CD14-positive monocyte (primary cell): Measurements from ENCODE around the gene RNF5. TPM values are rescaled to one million over a fixed set of nuclear protein-coding genes. Genes with fewer than 3 reads are reported as not detected.
"Not testable (repeated sequence)": the region's sequence is repeated elsewhere in the genome, so short reads cannot be mapped to it uniquely, and the experiment has no call there.

ENCODE experiments used
- DNase-seq, 3 donors: peaks; one replicate each; pipeline ENCODE4 v3.0.0-alpha.2; 2011 to 2022
- H2AFZ ChIP-seq: 2 replicates; pipeline ENCODE4 v1.6.0; 2012; ENCODE audit warnings: mild to moderate bottlenecking, low read depth, low read length, inconsistent platforms; ENCODE audit not compliant: insufficient read depth, poor library complexity, severe bottlenecking
- H3K27ac ChIP-seq, 2 donors: 1 replicate in 1 of 2; 2 replicates in 1 of 2; pipeline ENCODE4 v1.5.1; 2012 to 2013; ENCODE audit warnings: low read length in 2 of 2, control low read depth in 1 of 2, inconsistent platforms in 1 of 2, low read depth in 1 of 2, mild to moderate bottlenecking in 1 of 2
- H3K27me3 ChIP-seq, 2 donors: one replicate each; pipeline versions ENCODE4 v1.6.0 to v1.6.1; 2011 to 2013; ENCODE audit warnings: low read length in 2 of 2; ENCODE audit not compliant: control insufficient read depth in 2 of 2, insufficient read depth in 2 of 2
- H3K36me3 ChIP-seq, 2 donors: replicated peaks in 1 of 2; 1 replicate in 1 of 2; 2 replicates in 1 of 2; pipeline versions ENCODE4 v1.5.1 to v1.6.1; 2012 to 2013; ENCODE audit warnings: low read length in 2 of 2, control low read depth in 1 of 2, inconsistent platforms in 1 of 2, mild to moderate bottlenecking in 1 of 2; ENCODE audit not compliant: insufficient read depth in 2 of 2, control insufficient read depth in 1 of 2
- H3K4me1 ChIP-seq, 2 donors: 1 replicate in 1 of 2; 2 replicates in 1 of 2; pipeline versions ENCODE4 v1.5.1 to v1.6.1; 2012 to 2013; ENCODE audit warnings: low read length in 2 of 2, control low read depth in 1 of 2, inconsistent platforms in 1 of 2, mild to moderate bottlenecking in 1 of 2, moderate library complexity in 1 of 2; ENCODE audit not compliant: insufficient read depth in 2 of 2, control insufficient read depth in 1 of 2
- H3K4me2 ChIP-seq: replicated peaks from 2 replicates; pipeline ENCODE3; 2012; ENCODE audit warnings: low read length, moderate library complexity, mild to moderate bottlenecking; ENCODE audit not compliant: poor library complexity, severe bottlenecking; ENCODE audit errors: extremely low read depth
- H3K4me3 ChIP-seq, 3 experiments: fragments of 200-600 bp in 1 of 3; sonication (generic) in 1 of 3; replicated peaks in 1 of 3; 1 replicate in 2 of 3; 2 replicates in 1 of 3; pipeline ENCODE4 v1.5.1; 2011 to 2013; ENCODE audit warnings: low read length in 3 of 3, mild to moderate bottlenecking in 3 of 3, control low read depth in 2 of 3, low read depth in 2 of 3, inconsistent platforms in 1 of 3, moderate library complexity in 1 of 3
- H3K79me2 ChIP-seq: 2 replicates; pipeline ENCODE4 v1.6.0; 2012; ENCODE audit warnings: mild to moderate bottlenecking, control low read depth, inconsistent platforms, low read length, moderate library complexity; ENCODE audit not compliant: insufficient read depth
- H3K9ac ChIP-seq: 2 replicates; pipeline ENCODE4 v1.6.0; 2017; ENCODE audit warnings: low read length, mild to moderate bottlenecking; ENCODE audit not compliant: insufficient read depth, poor library complexity, severe bottlenecking
- H3K9me3 ChIP-seq, 2 donors: replicated peaks in 1 of 2; 1 replicate in 1 of 2; 2 replicates in 1 of 2; pipeline versions ENCODE4 v1.5.1 to v1.6.1; 2012 to 2013; ENCODE audit warnings: low read length in 2 of 2, control low read depth in 1 of 2; ENCODE audit not compliant: control insufficient read depth in 1 of 2, insufficient read depth in 1 of 2
- H4K20me1 ChIP-seq: 2 replicates; pipeline ENCODE4 v1.6.0; 2012; ENCODE audit warnings: mild to moderate bottlenecking, low read length, control low read depth, moderate library complexity; ENCODE audit not compliant: insufficient read depth
- H3K27ac Mint-ChIP-seq, 7 donors: one replicate each; pipeline ENCODE4 v1.8.0; 2020; ENCODE audit warnings: mild to moderate bottlenecking in 7 of 7, mixed read lengths in 7 of 7, moderate library complexity in 6 of 7, inconsistent platforms in 2 of 7
- H3K27me3 Mint-ChIP-seq, 3 donors: one replicate each; pipeline ENCODE4 v1.8.0; 2021 to 2022; ENCODE audit warnings: low read depth in 3 of 3, mild to moderate bottlenecking in 3 of 3, mixed read lengths in 3 of 3, moderate library complexity in 3 of 3, inconsistent platforms in 1 of 3
- H3K36me3 Mint-ChIP-seq, 2 donors: one replicate each; pipeline ENCODE4 v1.8.0; 2020; ENCODE audit warnings: mixed read lengths in 2 of 2, inconsistent platforms in 1 of 2, mild to moderate bottlenecking in 1 of 2
- H3K4me1 Mint-ChIP-seq: one replicate; pipeline ENCODE4 v1.8.0; 2020; ENCODE audit warnings: mild to moderate bottlenecking, mixed read lengths
- H3K4me3 Mint-ChIP-seq, 2 donors: one replicate each; pipeline ENCODE4 v1.8.0; 2020; ENCODE audit warnings: mild to moderate bottlenecking in 2 of 2, mixed read lengths in 2 of 2, moderate library complexity in 1 of 2
- H3K9me3 Mint-ChIP-seq, 7 donors: one replicate each; pipeline ENCODE4 v1.8.0; 2020 to 2022; ENCODE audit warnings: mixed read lengths in 7 of 7, mild to moderate bottlenecking in 6 of 7, moderate library complexity in 6 of 7, inconsistent platforms in 2 of 7
- WGBS: methylation state at CpG from one replicate; pipeline ENCODE4 v1.1.5; 2013; ENCODE audit warnings: missing lambda C conversion rate; ENCODE audit not compliant: insufficient coverage; 5-methylcytosine and 5-hydroxymethylcytosine counted together
- intact Hi-C, 2 donors: fragments of 100-400 bp; cut with micrococcal nuclease; formaldehyde crosslinking; loops; one replicate each; pipeline versions ENCODE4 v1.15.0 to v1.15.1; 2023
- polyA plus RNA-seq, 3 donors: library from polyadenylated mRNA; depleted of rRNA in 1 of 3; unstranded in 2 of 3; stranded (reverse) in 1 of 3; fragments of 300-500 nt in 2 of 3; fragments of >200 nt in 1 of 3; fragmentation: Illumina TruSeq in 2 of 3; gene quantifications; 1 replicate in 2 of 3; 2 replicates in 1 of 3; pipeline ENCODE4 v1.2.3, GENCODE V29; 2012 to 2021
- TF ChIP-seq, protein P1 (sequence below): fragments of 200-600 bp; IDR thresholded peaks from one replicate; pipeline ENCODE4 v1.8.0; 2022; ENCODE audit warnings: antibody characterized with exemption, mild to moderate bottlenecking

RNF5 gene
- polyA plus RNA-seq, 3 donors, result 62.2 to 108 (median 83.5) TPM

DNA sequence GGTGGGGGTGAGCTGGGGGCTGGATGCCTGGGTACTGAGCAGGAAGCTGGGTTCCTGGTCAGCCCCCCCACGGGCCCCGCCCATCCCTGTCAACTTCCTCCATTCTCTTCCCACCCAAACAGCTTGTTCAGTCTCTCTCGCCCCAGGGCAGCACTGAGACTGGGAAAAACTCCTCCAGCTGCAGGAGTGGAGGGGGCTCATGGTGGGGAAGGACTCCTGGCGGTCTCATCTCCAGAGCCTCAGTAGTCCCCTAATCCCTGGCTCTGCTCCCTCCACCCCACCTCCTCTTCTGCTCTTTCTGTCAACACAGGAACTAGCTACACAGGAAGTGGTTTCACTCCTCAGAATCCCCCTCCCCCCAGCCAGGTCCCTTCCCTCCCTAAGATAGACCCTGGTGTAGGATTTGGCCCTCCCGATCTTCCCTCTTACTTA is 14.4 kb downstream of the RNF5 start, which contains the start of gene GPSM3:
Gene GPSM3, minus strand, starts transcription at position 36 of the 432 bp plus-strand sequence. CDS start 130 bp downstream, outside the sequence.
- Histone ChIP-seq H3K9me3 (no peaks in the 10 kb centered on the region), H4K20me1 (peaks cover 4% of the 10 kb centered on the region), H3K4me2 (peak within 1 kb of the TSS; percentile 100), H3K27ac (peak within 1 kb of the TSS; percentile 89 to 95), H2AFZ (peak within 1 kb of the TSS; percentile 66), H3K36me3 (peaks cover 6 to 17% of the 10 kb centered on the region in 2 donors), H3K79me2 (peaks cover 72% of the 10 kb centered on the region), H3K9ac (peak within 1 kb of the TSS; percentile 84), H3K4me1 (peaks cover 67 to 75% of the 10 kb centered on the region in 2 donors), H3K4me3 (peak within 1 kb of the TSS; percentile 74 to 98 (median 81)), H3K27me3 (no peaks in the 10 kb centered on the region)
- TF ChIP-seq, protein P1, sequence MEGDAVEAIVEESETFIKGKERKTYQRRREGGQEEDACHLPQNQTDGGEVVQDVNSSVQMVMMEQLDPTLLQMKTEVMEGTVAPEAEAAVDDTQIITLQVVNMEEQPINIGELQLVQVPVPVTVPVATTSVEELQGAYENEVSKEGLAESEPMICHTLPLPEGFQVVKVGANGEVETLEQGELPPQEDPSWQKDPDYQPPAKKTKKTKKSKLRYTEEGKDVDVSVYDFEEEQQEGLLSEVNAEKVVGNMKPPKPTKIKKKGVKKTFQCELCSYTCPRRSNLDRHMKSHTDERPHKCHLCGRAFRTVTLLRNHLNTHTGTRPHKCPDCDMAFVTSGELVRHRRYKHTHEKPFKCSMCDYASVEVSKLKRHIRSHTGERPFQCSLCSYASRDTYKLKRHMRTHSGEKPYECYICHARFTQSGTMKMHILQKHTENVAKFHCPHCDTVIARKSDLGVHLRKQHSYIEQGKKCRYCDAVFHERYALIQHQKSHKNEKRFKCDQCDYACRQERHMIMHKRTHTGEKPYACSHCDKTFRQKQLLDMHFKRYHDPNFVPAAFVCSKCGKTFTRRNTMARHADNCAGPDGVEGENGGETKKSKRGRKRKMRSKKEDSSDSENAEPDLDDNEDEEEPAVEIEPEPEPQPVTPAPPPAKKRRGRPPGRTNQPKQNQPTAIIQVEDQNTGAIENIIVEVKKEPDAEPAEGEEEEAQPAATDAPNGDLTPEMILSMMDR, result no peak
- peak within 1 kb of the TSS; percentile 96 to 99 (median 98) for H3K27ac Mint-ChIP-seq
- H3K36me3 Mint-ChIP-seq, result peaks cover 18 to 28% of the 10 kb centered on the region in 2 donors
- intact Hi-C loops, result loop anchor here in 1 of 2 donors (5.0 kb wide), 1 partner anchor 60 kb away; the partner anchor contains the start of gene FKBPL
- peaks cover 0 to 6% (median 0%) of the 10 kb centered on the region in 3 donors for H3K27me3 Mint-ChIP-seq
- H3K4me3 Mint-ChIP-seq, result peak within 1 kb of the TSS; percentile 96 to 98
- peaks cover 0 to 3% (median 0%) of the 10 kb centered on the region in 7 donors for H3K9me3 Mint-ChIP-seq
- DNase-seq, result peak; percentile 69 to 76 (median 74)
- H3K4me1 Mint-ChIP-seq, result peaks cover 68% of the 10 kb centered on the region
- WGBS, result no CpG with 5 or more reads among the region's 5 CpGs

DNA sequence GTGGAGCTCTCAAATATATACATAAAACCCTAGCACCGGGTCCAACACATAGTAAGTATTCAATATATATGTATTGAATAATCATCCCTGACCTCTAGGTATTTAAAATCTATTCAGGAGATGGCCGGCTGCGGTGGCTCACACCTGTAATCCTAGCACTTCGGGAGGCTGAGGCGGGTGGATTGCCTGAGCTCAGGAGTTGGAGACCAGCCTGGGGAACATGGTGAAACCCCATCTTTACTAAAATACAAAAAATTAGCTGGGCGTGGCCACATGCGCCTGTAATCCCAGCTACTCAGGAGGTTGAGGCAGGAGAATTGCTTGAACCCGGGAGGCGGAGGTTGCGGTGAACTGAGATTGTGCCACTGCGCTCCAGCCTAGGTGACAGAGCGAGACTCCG is 14.9 kb downstream of the RNF5 start:
- peaks cover 65 to 75% of the 10 kb centered on the region in 2 donors for H3K4me1 ChIP-seq
- H3K4me1 Mint-ChIP-seq, result peaks cover 67% of the 10 kb centered on the region
- not testable (repeated sequence) for H3K27me3 Mint-ChIP-seq

More for the DNA sequence above, 14.9 kb downstream of the RNF5 start:
- Mint-ChIP-seq H3K4me3 (peak overlapping the region; percentile 96 to 98), H3K27ac (peak overlapping the region; percentile 96 to 99 (median 98)), H3K36me3 (peaks cover 13 to 23% of the 10 kb centered on the region in 2 donors)
- Histone ChIP-seq H2AFZ (peak overlapping the region; percentile 66), H3K36me3 (peaks cover 1 to 12% of the 10 kb centered on the region in 2 donors), H3K27ac (peak overlapping the region; percentile 89 to 95), H3K4me2 (peak overlapping the region; percentile 100), H3K9ac (peak overlapping the region; percentile 84), H3K79me2 (peaks cover 68% of the 10 kb centered on the region), H3K4me3 (peak overlapping the region; percentile 74 to 98 (median 81))
- intact Hi-C loops, result loop anchor here in 1 of 2 donors (5.0 kb wide), 1 partner anchor 61 kb away; the partner anchor contains the start of gene FKBPL
- WGBS, result no CpG with 5 or more reads among the region's 13 CpGs
- H3K9me3 Mint-ChIP-seq, DNase-seq, H3K9me3 ChIP-seq, H3K27me3 ChIP-seq, H4K20me1 ChIP-seq: not testable (repeated sequence)
